HCT116 (cell line): ENCODE measurements around the gene TEDC1. TPM values are rescaled to one million over a fixed set of nuclear protein-coding genes. Genes with fewer than 3 reads are reported as not detected.
A peak's percentile ranks its signal among the peaks of the same experiment; 100 is the strongest.

Experiments
- ATAC-seq: fragments of 200-7000 bp; cut with Tn5 transposase; 2 replicates; pipeline ENCODE4 v1.9.1; 2020; ENCODE audit warnings: mild to moderate bottlenecking, moderate library complexity
- BruUV-seq: library from RNA; stranded (reverse); fragments of 400-500 nt; replicated peaks from 2 replicates; lab custom pipeline; 2021; lab: Mats Ljungman, UMichigan
- CTCF ChIA-PET: fragments of 300-600 bp; sonication (Branson Sonifier 250); formaldehyde crosslinking; loops from one replicate; lab custom pipeline; 2021; ENCODE audit warnings: antibody characterized with exemption; lab: Charles Lee
- POLR2A ChIA-PET: fragments of 300-600, 350-600 bp; sonication (Branson Sonifier 250); formaldehyde crosslinking; loops from one replicate; lab custom pipeline; 2021; ENCODE audit warnings: antibody characterized with exemption; lab: Charles Lee
- RAD21 ChIA-PET, 2 experiments: fragments of 300-600 bp; sonication (Branson Sonifier 250); formaldehyde crosslinking; loops; one replicate each; lab custom pipeline; 2023; ENCODE audit warnings: low total read pairs in 2 of 2; ENCODE audit not compliant: uncharacterized antibody in 2 of 2, unreplicated experiment in 2 of 2, low non-redundant PET in 1 of 2; lab: Charles Lee
- DNase-seq: peaks from one replicate; pipeline ENCODE4 v3.0.0-alpha.2; 2010; ENCODE audit warnings: low read depth, low spot score
- H2AFZ ChIP-seq: fragments of 200-600 bp; shearing (Covaris generic), sonication (generic); 2 replicates; pipeline ENCODE4 v1.6.1; 2017; ENCODE audit warnings: low read depth, mixed run types, mixed read lengths, antibody characterized with exemption, low read length; ENCODE audit not compliant: poor library complexity, severe bottlenecking
- H3K27ac ChIP-seq: 2 replicates; pipeline ENCODE4 v1.5.1; 2012; ENCODE audit warnings: low read depth, low read length
- H3K27me3 ChIP-seq: fragments of 200-600 bp; sonication (generic); 2 replicates; pipeline ENCODE4 v1.6.1; 2016; ENCODE audit warnings: mixed run types, low read length, mixed read lengths; ENCODE audit not compliant: insufficient read depth
- H3K36me3 ChIP-seq, 2 experiments: fragments of 200-500 bp in 1 of 2; fragments of 200-600 bp in 1 of 2; sonication (Bioruptor generic) in 1 of 2; sonication (generic) in 1 of 2; 2 replicates each; pipeline versions ENCODE4 v1.5.1 to v1.6.1; 2014 to 2016; ENCODE audit warnings: low read length in 2 of 2, inconsistent platforms in 1 of 2, mixed read lengths in 1 of 2, mixed run types in 1 of 2; ENCODE audit not compliant: insufficient read depth in 2 of 2, control insufficient read depth in 1 of 2
- H3K4me1 ChIP-seq, 2 experiments: fragments of 200-600 bp in 1 of 2; sonication (generic) in 1 of 2; 2 replicates each; pipeline versions ENCODE4 v1.5.1 to v1.6.1; 2012 to 2017; ENCODE audit warnings: low read length in 2 of 2, inconsistent platforms in 1 of 2, mild to moderate bottlenecking in 1 of 2, mixed read lengths in 1 of 2, mixed run types in 1 of 2, moderate library complexity in 1 of 2; ENCODE audit not compliant: insufficient read depth in 2 of 2, control insufficient read depth in 1 of 2
- H3K4me2 ChIP-seq: fragments of 200-600 bp; sonication (generic); 2 replicates; pipeline ENCODE4 v1.6.1; 2017; ENCODE audit warnings: mixed run types, low read length, mixed read lengths
- H3K4me3 ChIP-seq, 2 experiments: fragments of 200-600 bp in 1 of 2; sonication (generic) in 1 of 2; replicated peaks in 1 of 2; 2 replicates each; pipeline ENCODE4 v1.5.1; 2011 to 2016; ENCODE audit warnings: low read length in 2 of 2, control low read depth in 1 of 2, low read depth in 1 of 2, mild to moderate bottlenecking in 1 of 2, mixed read lengths in 1 of 2, mixed run types in 1 of 2
- H3K79me2 ChIP-seq: fragments of 200-600 bp; sonication (generic); 2 replicates; pipeline ENCODE4 v1.6.1; 2017; ENCODE audit warnings: mild to moderate bottlenecking, mixed run types, low read length, moderate library complexity, mixed read lengths; ENCODE audit not compliant: insufficient read depth
- H3K9ac ChIP-seq: fragments of 200-600 bp; sonication (generic); 2 replicates; pipeline ENCODE4 v1.6.1; 2016; ENCODE audit warnings: low read length, mixed read lengths
- H3K9me2 ChIP-seq: fragments of 200-600 bp; sonication (generic), shearing (Covaris generic); 2 replicates; pipeline ENCODE4 v1.6.1; 2017; ENCODE audit warnings: mixed run types, mild to moderate bottlenecking, moderate library complexity; ENCODE audit not compliant: insufficient read depth
- H3K9me3 ChIP-seq, 2 experiments: fragments of 200-500 bp in 1 of 2; fragments of 200-600 bp in 1 of 2; sonication (Bioruptor generic) in 1 of 2; sonication (generic) in 1 of 2; 2 replicates each; pipeline ENCODE4 v1.6.1; 2014 to 2017; ENCODE audit warnings: low read length in 2 of 2, mixed read lengths in 2 of 2, inconsistent platforms in 1 of 2, low read depth in 1 of 2, mild to moderate bottlenecking in 1 of 2, mixed run types in 1 of 2, moderate library complexity in 1 of 2; ENCODE audit not compliant: control insufficient read depth in 1 of 2, insufficient read depth in 1 of 2
- H4K20me1 ChIP-seq: fragments of 200-600 bp; sonication (generic), shearing (Covaris generic); 2 replicates; pipeline ENCODE4 v1.6.1; 2017; ENCODE audit warnings: mixed run types, mild to moderate bottlenecking, moderate library complexity; ENCODE audit not compliant: insufficient read depth
- CEBPB ChIP-seq: IDR thresholded peaks from 2 replicates; pipeline ENCODE4 v1.6.1; 2012; ENCODE audit warnings: low read depth
- CTCF ChIP-seq, 3 experiments: fragments of 200-600 bp in 1 of 3; sonication (generic) in 1 of 3; IDR thresholded peaks in 2 of 3; conservative IDR thresholded peaks in 1 of 3; 2 replicates each; pipeline ENCODE4 v1.5.1; 2012 to 2017; ENCODE audit warnings: low read depth in 2 of 3, low read length in 2 of 3, antibody characterized with exemption in 1 of 3, borderline replicate concordance in 1 of 3, control low read depth in 1 of 3, mild to moderate bottlenecking in 1 of 3, mixed read lengths in 1 of 3, mixed run types in 1 of 3, moderate library complexity in 1 of 3; ENCODE audit not compliant: insufficient read depth in 1 of 3
- FOSL1 ChIP-seq: IDR thresholded peaks from 2 replicates; pipeline ENCODE4 v1.6.1; 2012; ENCODE audit warnings: low read depth
- RAD21 ChIP-seq: IDR thresholded peaks from 2 replicates; pipeline ENCODE4 v1.6.1; 2012; ENCODE audit warnings: low read depth, mild to moderate bottlenecking
- SRF ChIP-seq: IDR thresholded peaks from 2 replicates; pipeline ENCODE4 v1.6.1; 2012; ENCODE audit warnings: low read depth
- ZNF274 ChIP-seq: fragments of 200-500 bp; sonication (Bioruptor generic); IDR thresholded peaks from 2 replicates; pipeline ENCODE4 v1.6.1; 2014; ENCODE audit warnings: mild to moderate bottlenecking, low read depth, low read length, inconsistent platforms
- intact Hi-C: fragments of 100-400 bp; cut with micrococcal nuclease; formaldehyde crosslinking; loops from 2 replicates; pipeline ENCODE4 v1.10.0; 2022
- total RNA-seq: library from RNA; stranded (reverse); gene quantifications from one replicate; pipeline ENCODE4 v1.2.1, GENCODE V29; 2021; ENCODE audit not compliant: unreplicated experiment
- TF ChIP-seq, protein P1 (sequence below): IDR thresholded peaks from 2 replicates; pipeline ENCODE4 v1.6.1; 2012
- TF ChIP-seq, protein P2 (sequence below): IDR thresholded peaks from 2 replicates; pipeline ENCODE4 v1.6.1; 2011; ENCODE audit warnings: mild to moderate bottlenecking, low read length, moderate library complexity; ENCODE audit not compliant: insufficient replicate concordance; ENCODE audit errors: extremely low read depth
- TF ChIP-seq, protein P3 (sequence below): IDR thresholded peaks from 2 replicates; pipeline ENCODE4 v1.6.1; 2012

Gene TEDC1
- total RNA-seq, 1 experiment from 2014 or later, result 40.4 TPM

GRCh38 chr14:105532735-105533141 lies 41.7 kb downstream of the TEDC1 start:
- ChIA-PET POLR2A (no interaction called here), CTCF (interaction anchor here (0.8 to 2.2 kb wide), 4 partner anchors 43 to 162 kb away, joined by 3 to 19 read pairs (median 5); no protein-coding TSS in a partner anchor), RAD21 (interaction anchor here in 1 of 2 experiments (1.2 kb wide), 1 partner anchor 162 kb away, joined by 3 read pairs; no protein-coding TSS in a partner anchor)
- BruUV-seq, result no TSS peak
- Histone ChIP-seq H3K4me2 (no peak overlapping the region), H3K9ac (no peak overlapping the region), H3K4me1 (peaks cover 0 to 5% of the 10 kb centered on the region in 2 experiments; a peak in 3 of 4 replicates), H2AFZ (no peak overlapping the region), H3K27me3 (no peaks in the 10 kb centered on the region), H3K27ac (no peak overlapping the region), H4K20me1 (no peaks in the 10 kb centered on the region), H3K9me2 (no peaks in the 10 kb centered on the region), H3K79me2 (no peaks in the 10 kb centered on the region), H3K36me3 (no peaks in the 10 kb centered on the region), H3K9me3 (no peaks in the 10 kb centered on the region), H3K4me3 (no peak overlapping the region)
- ATAC-seq, result peak; percentile 62
- intact Hi-C loops, result loop anchor here (10.0 kb wide), 1 partner anchor 622 kb away; no protein-coding TSS in a partner anchor
- TF ChIP-seq, protein P1, sequence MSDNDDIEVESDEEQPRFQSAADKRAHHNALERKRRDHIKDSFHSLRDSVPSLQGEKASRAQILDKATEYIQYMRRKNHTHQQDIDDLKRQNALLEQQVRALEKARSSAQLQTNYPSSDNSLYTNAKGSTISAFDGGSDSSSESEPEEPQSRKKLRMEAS, result no peak
- TF ChIP-seq CEBPB, result no peak
- no peak for TF ChIP-seq ZNF274
- TF ChIP-seq, protein P2, sequence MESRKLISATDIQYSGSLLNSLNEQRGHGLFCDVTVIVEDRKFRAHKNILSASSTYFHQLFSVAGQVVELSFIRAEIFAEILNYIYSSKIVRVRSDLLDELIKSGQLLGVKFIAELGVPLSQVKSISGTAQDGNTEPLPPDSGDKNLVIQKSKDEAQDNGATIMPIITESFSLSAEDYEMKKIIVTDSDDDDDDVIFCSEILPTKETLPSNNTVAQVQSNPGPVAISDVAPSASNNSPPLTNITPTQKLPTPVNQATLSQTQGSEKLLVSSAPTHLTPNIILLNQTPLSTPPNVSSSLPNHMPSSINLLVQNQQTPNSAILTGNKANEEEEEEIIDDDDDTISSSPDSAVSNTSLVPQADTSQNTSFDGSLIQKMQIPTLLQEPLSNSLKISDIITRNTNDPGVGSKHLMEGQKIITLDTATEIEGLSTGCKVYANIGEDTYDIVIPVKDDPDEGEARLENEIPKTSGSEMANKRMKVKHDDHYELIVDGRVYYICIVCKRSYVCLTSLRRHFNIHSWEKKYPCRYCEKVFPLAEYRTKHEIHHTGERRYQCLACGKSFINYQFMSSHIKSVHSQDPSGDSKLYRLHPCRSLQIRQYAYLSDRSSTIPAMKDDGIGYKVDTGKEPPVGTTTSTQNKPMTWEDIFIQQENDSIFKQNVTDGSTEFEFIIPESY, result no peak
- TF ChIP-seq, protein P3, sequence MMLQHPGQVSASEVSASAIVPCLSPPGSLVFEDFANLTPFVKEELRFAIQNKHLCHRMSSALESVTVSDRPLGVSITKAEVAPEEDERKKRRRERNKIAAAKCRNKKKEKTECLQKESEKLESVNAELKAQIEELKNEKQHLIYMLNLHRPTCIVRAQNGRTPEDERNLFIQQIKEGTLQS, result no peak
- no peak for TF ChIP-seq FOSL1
- TF ChIP-seq SRF, result no peak
- TF ChIP-seq RAD21, result peak; percentile 51
- peak; percentile 8 to 56 (median 48); a peak in 4 of 6 replicates for TF ChIP-seq CTCF (IDR thresholded peaks at IDR 0.05 in 2 of 3, conservative IDR thresholded peaks at IDR 0.05 in 1 of 3; ENCODE audit: borderline replicate concordance in 1 of 3, insufficient read depth in 1 of 3, low read depth in 2 of 3, low read length in 2 of 3)
- no peak for DNase-seq
